C4-2B (cell line): Measurements from ENCODE around the gene DNAH12.
"Not testable (repeated sequence)": the region's sequence is repeated elsewhere in the genome, so short reads cannot be mapped to it uniquely, and the experiment has no call there.

Experiments
- ZFX ChIP-seq: fragments of 450-650 bp; IDR thresholded peaks from 2 replicates; pipeline ENCODE4 v1.6.1; 2017
- TF ChIP-seq, protein P1 (sequence below): fragments of 450-650 bp; conservative IDR thresholded peaks from 2 replicates; pipeline ENCODE4 v1.5.1; 2017; ENCODE audit warnings: mild to moderate bottlenecking

DNA sequence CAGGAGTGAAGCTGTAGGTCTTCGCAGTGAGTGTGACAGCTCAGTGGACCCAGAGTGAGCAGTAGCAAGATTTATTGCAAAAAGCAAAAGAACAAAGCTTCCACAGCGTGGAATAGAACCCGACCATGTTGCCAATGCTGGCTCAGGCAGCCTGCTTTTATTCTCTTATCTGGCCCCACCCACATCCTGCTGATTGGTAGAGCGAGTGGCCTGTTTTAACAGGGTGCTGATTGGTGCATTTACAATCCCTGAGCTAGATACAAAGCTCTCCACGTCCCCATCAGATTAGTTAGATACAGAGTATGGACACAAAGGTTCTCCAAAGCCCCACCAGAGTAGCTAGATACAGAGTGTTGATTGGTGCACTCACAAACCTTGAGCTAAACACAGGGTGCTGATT is 95.7 kb downstream of the DNAH12 start:
- TF ChIP-seq, protein P1, sequence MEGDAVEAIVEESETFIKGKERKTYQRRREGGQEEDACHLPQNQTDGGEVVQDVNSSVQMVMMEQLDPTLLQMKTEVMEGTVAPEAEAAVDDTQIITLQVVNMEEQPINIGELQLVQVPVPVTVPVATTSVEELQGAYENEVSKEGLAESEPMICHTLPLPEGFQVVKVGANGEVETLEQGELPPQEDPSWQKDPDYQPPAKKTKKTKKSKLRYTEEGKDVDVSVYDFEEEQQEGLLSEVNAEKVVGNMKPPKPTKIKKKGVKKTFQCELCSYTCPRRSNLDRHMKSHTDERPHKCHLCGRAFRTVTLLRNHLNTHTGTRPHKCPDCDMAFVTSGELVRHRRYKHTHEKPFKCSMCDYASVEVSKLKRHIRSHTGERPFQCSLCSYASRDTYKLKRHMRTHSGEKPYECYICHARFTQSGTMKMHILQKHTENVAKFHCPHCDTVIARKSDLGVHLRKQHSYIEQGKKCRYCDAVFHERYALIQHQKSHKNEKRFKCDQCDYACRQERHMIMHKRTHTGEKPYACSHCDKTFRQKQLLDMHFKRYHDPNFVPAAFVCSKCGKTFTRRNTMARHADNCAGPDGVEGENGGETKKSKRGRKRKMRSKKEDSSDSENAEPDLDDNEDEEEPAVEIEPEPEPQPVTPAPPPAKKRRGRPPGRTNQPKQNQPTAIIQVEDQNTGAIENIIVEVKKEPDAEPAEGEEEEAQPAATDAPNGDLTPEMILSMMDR = not testable (repeated sequence)
- TF ChIP-seq ZFX = not testable (repeated sequence)
